DOHH2 (cell line): ENCODE data around the gene PTER.

Source experiments
- H3F3A ChIP-seq: fragments of 200-600 bp; sonication (generic), shearing (Covaris generic); 2 replicates; pipeline ENCODE4 v1.6.0; 2016; ENCODE audit warnings: antibody characterized with exemption, mild to moderate bottlenecking; ENCODE audit not compliant: control insufficient read depth, insufficient read depth
- H3K27ac ChIP-seq: fragments of 200-600 bp; sonication (generic); 2 replicates; pipeline ENCODE4 v1.5.1; 2014; ENCODE audit warnings: low read depth, mild to moderate bottlenecking, low read length, moderate library complexity
- H3K27me3 ChIP-seq: fragments of 200-600 bp; sonication (generic); 2 replicates; pipeline ENCODE4 v1.6.1; 2014; ENCODE audit warnings: mild to moderate bottlenecking, low read length, mixed read lengths; ENCODE audit not compliant: control insufficient read depth
- H3K36me3 ChIP-seq: fragments of 200-600 bp; sonication (generic); 2 replicates; pipeline ENCODE4 v1.6.1; 2014; ENCODE audit warnings: mild to moderate bottlenecking, low read length, moderate library complexity, mixed read lengths; ENCODE audit not compliant: control insufficient read depth
- H3K4me1 ChIP-seq: fragments of 200-600 bp; sonication (generic); 2 replicates; pipeline ENCODE4 v1.6.1; 2014; ENCODE audit warnings: mild to moderate bottlenecking, low read length, mixed read lengths; ENCODE audit not compliant: control insufficient read depth
- H3K4me2 ChIP-seq: fragments of 200-600 bp; sonication (generic); 2 replicates; pipeline ENCODE4 v1.6.0; 2014; ENCODE audit warnings: mild to moderate bottlenecking, low read length, moderate library complexity
- H3K4me3 ChIP-seq: fragments of 200-600 bp; sonication (generic); 2 replicates; pipeline ENCODE4 v1.5.1; 2014; ENCODE audit warnings: mild to moderate bottlenecking, low read length, mixed read lengths
- H3K79me2 ChIP-seq: fragments of 200-600 bp; sonication (generic); 2 replicates; pipeline ENCODE4 v1.6.1; 2014; ENCODE audit warnings: mild to moderate bottlenecking, low read length, mixed read lengths; ENCODE audit not compliant: control insufficient read depth
- H3K9me2 ChIP-seq: fragments of 200-600 bp; sonication (generic); replicated peaks from 2 replicates; pipeline ENCODE4 v1.6.1; 2014; ENCODE audit warnings: mild to moderate bottlenecking, low read length, mixed read lengths; ENCODE audit not compliant: control insufficient read depth
- H3K9me3 ChIP-seq: fragments of 200-600 bp; sonication (generic); 2 replicates; pipeline ENCODE4 v1.6.1; 2014; ENCODE audit warnings: antibody characterized with exemption, low read length, mixed read lengths; ENCODE audit not compliant: control insufficient read depth, insufficient read depth
- H4K20me1 ChIP-seq: fragments of 200-600 bp; sonication (generic); 2 replicates; pipeline ENCODE4 v1.6.0; 2014; ENCODE audit warnings: low read depth, mild to moderate bottlenecking, antibody characterized with exemption, low read length, moderate library complexity; ENCODE audit not compliant: control insufficient read depth, insufficient read depth
- CTCF ChIP-seq: fragments of 200-600 bp; sonication (generic); IDR thresholded peaks from one replicate; pipeline ENCODE4 v1.5.1; 2014; ENCODE audit warnings: antibody characterized with exemption, mild to moderate bottlenecking, low read depth, low read length; ENCODE audit not compliant: poor library complexity, severe bottlenecking
- EZH2phosphoT487 ChIP-seq: fragments of 200-600 bp; sonication (generic); IDR thresholded peaks from 2 replicates; pipeline ENCODE4 v1.6.1; 2017; ENCODE audit warnings: borderline replicate concordance, mild to moderate bottlenecking, antibody characterized with exemption, low read length, moderate library complexity, mixed read lengths

Gene PTER

DNA sequence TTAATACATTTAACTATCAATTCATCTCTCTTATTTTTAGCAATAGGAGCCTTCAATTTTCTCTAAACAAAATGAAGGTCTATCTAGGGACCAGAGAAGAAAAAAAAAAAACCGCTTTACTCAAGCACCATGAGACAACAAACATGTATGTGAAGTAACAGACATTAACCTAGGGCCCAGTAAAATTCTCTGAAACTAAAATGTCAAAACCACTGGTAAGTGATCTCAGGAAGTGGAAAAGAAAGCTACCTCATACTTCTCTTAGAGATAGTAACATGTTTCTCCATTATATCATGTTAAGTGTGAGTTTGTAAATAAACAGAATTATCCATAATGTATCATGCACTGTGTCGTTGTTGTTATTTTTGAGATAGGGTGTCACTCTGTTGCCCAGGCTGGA, 35.4 kb upstream of the PTER start:
- no peaks in the 10 kb centered on the region for H4K20me1 ChIP-seq
- no peaks in the 10 kb centered on the region for H3K27me3 ChIP-seq
- no peak overlapping the region for H3K27ac ChIP-seq
- no peaks in the 10 kb centered on the region for H3K9me3 ChIP-seq
- no peaks in the 10 kb centered on the region for H3K9me2 ChIP-seq
- no peaks in the 10 kb centered on the region for H3K79me2 ChIP-seq
- no peaks in the 10 kb centered on the region for H3K4me1 ChIP-seq
- no peaks in the 10 kb centered on the region for H3F3A ChIP-seq
- TF ChIP-seq CTCF (no peak), EZH2phosphoT487 (no peak)
- H3K4me3 ChIP-seq: no peak overlapping the region
- H3K36me3 ChIP-seq: no peaks in the 10 kb centered on the region
- no peak overlapping the region for H3K4me2 ChIP-seq

DNA sequence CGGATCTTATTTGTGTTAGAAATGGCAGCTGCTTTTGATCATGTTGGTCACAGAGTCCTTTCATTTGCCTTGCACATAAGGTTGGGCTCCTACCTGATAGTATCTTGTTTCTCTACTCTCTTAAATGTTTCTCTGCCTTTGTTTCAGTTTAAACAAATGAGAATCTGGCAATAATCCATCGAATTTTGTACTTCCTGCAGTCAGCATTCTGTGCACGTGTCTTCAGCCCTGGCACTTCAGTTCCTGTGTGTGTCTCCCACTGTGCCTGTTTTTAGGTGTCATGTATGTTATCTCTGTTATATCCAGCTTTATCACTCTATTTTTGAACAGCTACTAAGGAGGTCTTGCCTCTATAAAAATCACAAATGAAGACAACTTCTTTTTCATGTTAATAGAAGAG, 28.4 kb upstream of the PTER start:
- Histone ChIP-seq H3K4me2 (no peak overlapping the region), H3K36me3 (no peaks in the 10 kb centered on the region), H3K27ac (no peak overlapping the region), H3F3A (no peaks in the 10 kb centered on the region), H3K79me2 (no peaks in the 10 kb centered on the region), H3K9me3 (no peaks in the 10 kb centered on the region), H3K4me3 (no peak overlapping the region), H3K4me1 (no peaks in the 10 kb centered on the region), H3K27me3 (no peaks in the 10 kb centered on the region), H4K20me1 (no peaks in the 10 kb centered on the region), H3K9me2 (no peaks in the 10 kb centered on the region)
- no peak for TF ChIP-seq EZH2phosphoT487
- no peak for TF ChIP-seq CTCF

DNA sequence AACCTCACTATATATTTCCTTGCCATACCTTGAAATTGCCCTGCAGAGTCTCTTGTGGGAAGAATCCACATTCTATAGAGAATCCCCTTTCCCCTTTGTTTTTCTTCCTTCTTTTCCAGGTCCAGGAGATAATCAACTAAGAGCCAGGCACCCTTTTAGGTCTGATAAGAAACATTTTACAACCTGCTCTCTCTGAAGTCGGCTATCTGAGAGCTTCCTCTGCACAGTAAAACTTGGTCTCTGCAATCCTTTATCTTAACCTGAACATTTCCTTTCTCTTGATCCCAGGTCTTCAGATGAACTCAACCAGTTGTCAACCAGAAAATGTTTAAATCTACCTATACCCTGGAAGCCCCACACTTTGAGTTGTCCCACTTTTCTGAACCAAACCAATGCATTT, 19.5 kb upstream of the PTER start:
- no peak overlapping the region for H3K27ac ChIP-seq

More for the DNA sequence above, 19.5 kb upstream of the PTER start:
- Histone ChIP-seq H3K27me3 (0 out of 2 replicates have a peak, but pooled peaks cover under 1% of the 10 kb centered on the region), H3K4me2 (no peak overlapping the region), H3K4me1 (no peaks in the 10 kb centered on the region), H3K4me3 (no peak overlapping the region), H3F3A (no peaks in the 10 kb centered on the region), H3K9me3 (no peaks in the 10 kb centered on the region), H3K36me3 (no peaks in the 10 kb centered on the region), H4K20me1 (no peaks in the 10 kb centered on the region), H3K9me2 (no peaks in the 10 kb centered on the region), H3K79me2 (no peaks in the 10 kb centered on the region)
- TF ChIP-seq CTCF (no peak), EZH2phosphoT487 (no peak)
